Left renal pelvis (tissue), 4 donors: ENCODE data around the gene CARM1. TPM values are rescaled to one million over a fixed set of nuclear protein-coding genes. Genes with fewer than 3 reads are reported as not detected.
A peak's percentile ranks its signal among the peaks of the same experiment; 100 is the strongest.
"Not testable (repeated sequence)": the region's sequence is repeated elsewhere in the genome, so short reads cannot be mapped to it uniquely, and the experiment has no call there.

Experiments used
- DNase-seq, 4 donors: peaks; one replicate each; pipeline ENCODE4 v3.0.0-alpha.2; 2013; ENCODE audit warnings: low read depth in 4 of 4, low spot score in 3 of 4
- polyA plus RNA-seq, 4 donors: library from polyadenylated mRNA; unstranded; fragments of 120-200 nt; gene quantifications; one replicate each; pipeline ENCODE4 v1.2.1, GENCODE V29; 2013; ENCODE audit not compliant: insufficient read length in 4 of 4

Gene CARM1
- polyA plus RNA-seq, 4 donors = 42.8 to 54.5 (median 48.5) TPM

- DNase-seq = no peak
Measured at GRCh38 chr19:10846500-10847202, 24.7 kb upstream of the CARM1 start.

DNA sequence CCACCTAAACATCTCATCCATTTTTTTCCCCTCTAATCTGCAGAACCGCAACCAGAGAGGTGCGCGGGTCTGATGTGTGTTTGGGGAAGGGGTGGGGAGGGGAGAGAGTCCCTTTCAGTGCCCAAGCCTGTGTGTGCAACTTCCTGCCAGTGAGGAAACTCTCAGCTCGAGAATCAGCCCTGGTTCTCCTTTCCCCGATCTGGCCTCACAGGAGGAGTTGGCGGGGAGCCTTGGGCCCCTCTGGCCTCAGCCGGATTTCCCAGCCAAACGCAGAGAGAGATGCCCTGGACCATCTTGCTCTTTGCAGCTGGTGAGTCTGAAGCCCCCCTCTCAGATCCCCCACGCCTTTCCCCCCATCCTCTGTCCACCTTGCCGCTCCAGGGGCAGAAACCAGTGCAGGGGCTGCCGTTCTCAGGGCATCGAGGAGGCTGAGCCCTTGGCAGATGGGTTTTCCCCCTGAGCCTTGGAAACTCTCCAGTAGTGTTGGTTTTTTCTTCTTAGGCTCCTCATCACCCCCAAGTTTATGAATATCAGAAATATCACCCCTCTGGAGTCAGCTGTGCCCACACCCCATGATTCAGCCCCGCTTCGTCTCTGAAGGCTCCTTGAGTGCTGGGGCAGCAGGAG lies 23.0 kb upstream of the CARM1 start, which contains the start of gene C19orf38:
TSS of gene C19orf38 (plus strand) at position 186 of the 627 bp plus-strand sequence. CDS start at position 280, 94 bp downstream.
- DNase-seq = no peak

DNA sequence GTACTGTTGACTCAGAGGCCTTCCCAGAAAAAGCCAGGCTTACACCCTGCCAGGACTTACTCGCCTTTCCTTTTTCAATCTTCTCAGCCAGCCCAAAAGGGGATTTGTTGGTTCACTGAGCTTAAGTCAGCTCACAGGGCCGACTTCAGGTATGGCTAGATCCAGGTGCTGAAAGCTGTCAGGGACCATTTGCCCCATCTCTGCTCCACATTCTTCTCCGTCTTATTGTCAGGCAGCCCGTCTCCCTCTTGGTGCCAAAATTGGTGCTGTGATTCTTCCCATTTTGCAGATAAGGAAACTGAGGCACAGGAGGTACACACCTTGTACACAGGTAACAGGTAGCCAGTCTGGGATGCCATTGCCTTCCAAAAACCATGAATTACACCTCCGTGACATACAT lies 20.7 kb upstream of the CARM1 start:
- no peak for DNase-seq

DNA sequence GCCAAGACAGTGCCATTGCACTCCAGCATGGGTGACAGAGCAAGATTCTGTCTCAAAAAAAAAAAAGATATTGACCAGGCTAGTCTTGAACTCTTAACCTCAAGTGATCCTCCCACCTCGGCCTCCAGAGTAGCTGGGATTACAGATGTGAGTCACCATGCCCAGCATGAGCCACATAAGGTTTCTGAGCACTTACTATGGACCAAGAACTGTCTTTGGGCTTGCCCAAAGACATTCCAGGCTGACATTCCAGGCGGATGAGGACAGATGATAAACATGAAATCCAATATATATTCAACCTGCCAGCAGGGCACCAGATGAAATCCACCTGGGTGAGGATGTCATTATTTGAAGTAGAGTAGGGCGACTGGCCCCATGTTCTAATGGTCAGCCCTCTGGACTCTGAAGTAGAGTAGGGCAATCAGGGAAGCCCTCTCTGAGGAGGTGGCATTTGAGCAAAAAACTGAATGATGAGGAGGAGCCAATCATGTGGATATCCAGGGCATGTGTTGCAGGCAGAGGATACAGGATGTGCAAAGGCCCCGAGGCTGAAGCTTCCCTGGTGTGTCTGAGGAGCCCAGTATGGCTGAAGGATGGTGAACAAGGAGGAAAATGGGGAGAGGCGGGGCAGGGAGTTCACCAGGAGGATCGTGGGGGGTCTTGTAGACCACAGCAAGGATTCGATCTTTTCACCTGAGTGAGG lies 19.1 kb upstream of the CARM1 start:
- no peak for DNase-seq

DNA sequence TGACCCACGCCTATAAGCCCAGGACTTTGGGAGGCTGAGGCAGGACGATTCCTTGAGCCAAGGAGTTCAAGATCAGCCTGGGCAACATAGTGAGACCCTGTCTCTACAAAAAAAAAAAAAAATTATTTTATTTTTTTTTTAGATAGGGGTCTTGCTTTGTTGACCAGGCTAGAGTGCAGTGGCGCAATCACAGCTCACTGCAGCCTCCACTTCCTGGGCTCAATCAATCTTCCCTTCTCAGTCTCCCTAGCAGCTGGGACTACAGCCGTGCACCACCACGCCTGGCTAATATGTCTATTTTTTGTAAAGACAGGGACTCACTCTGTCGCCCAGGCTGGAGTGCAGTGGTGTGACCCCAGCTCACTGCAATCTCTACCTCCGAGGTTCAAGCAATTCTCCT lies 18.4 kb upstream of the CARM1 start:
- no peak for DNase-seq

DNA sequence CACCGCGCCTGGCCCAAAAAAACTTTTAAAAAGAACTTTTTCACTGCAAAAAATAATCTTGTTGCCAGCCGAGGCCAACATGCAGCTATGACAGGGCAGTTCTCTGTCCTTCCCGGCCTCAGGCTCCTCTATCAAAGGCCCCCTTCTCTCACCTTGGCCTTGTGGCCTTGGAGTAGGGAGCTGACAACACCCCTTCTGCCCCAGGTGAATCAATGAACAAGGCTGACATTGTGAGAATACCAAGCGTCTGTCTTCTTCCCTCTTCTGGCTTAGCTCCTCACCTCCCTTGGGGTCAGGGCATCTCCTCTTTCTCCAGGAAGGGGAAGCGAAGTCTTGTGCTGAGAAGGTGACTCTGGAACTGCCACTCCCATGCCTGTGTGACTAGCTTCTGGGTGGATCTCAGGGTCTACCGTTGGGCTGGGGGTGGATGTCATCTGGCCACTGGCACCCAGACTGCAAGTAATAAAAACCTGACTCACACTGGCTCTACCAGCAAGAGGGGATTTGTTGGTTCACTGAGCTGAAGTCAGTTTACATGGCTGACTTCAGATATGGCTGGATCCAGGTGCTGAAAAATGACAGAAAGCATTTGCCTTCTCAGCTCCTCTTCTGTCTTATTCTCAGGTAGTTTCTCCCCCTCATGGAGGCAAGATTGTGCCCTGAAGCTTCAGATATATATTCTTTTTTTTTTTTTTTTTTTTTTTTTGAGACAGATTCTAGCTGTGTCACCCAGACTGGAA lies 16.8 kb upstream of the CARM1 start:
- no peak for DNase-seq

- no peak for DNase-seq
Measured at GRCh38 chr19:10855879-10856522, 15.4 kb upstream of the CARM1 start.

DNA sequence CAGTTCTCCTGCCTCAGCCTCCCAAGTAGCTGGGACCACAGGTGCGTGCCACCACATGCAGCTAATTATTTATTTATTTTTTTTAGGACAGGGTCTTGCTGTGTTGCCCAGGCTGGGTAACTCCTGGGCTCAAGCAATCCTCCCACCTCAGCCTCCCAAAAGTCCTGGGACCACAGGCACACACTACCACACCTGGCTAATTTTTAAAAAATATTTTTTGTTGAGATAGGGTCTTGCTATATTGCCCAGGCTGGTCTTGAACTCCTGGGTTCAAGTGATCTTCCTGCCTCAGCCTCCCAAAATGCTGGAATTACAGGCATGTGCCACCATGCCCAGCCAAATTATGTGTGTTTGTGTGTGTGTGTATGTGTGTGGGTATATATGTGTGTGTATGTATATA lies 14.5 kb upstream of the CARM1 start:
- DNase-seq = not testable (repeated sequence)

DNA sequence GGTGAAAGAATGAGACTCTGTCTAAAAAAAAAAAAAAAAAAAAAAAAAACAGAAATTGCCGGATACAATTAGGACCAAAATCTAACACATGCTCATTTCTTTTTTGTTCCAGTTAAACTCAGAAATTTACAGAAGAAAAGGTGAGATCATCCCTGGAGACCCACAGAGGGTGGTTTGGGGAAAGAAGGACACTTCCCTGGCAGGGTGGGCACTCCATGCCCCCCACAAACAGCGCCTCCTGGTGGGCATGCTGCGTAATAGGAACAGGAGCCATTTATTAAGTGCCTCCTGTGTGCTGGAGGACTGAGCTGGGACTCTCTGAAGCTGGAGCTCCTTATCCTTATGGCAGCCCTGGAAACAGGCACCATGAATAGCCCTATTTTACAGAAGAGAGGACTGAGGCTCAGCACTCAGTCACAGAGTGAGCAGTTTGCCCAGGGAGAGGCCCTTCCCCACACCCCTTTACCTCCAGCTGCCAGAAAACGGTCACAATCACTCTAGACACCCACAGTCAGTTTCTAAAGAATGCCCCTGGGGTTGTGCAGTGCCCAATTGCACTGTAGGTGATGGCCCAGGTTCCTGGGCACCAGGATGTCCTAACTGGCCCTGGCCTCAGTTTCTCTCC lies 13.0 kb upstream of the CARM1 start:
- DNase-seq = no peak

- no peak for DNase-seq
Measured at GRCh38 chr19:10861103-10861651, 10.2 kb upstream of the CARM1 start.

GRCh38 chr19:10862561-10863106 lies 8.7 kb upstream of the CARM1 start:
- DNase-seq = no peak

- no peak for DNase-seq
Measured at GRCh38 chr19:10863107-10863717, 8.1 kb upstream of the CARM1 start.

DNA sequence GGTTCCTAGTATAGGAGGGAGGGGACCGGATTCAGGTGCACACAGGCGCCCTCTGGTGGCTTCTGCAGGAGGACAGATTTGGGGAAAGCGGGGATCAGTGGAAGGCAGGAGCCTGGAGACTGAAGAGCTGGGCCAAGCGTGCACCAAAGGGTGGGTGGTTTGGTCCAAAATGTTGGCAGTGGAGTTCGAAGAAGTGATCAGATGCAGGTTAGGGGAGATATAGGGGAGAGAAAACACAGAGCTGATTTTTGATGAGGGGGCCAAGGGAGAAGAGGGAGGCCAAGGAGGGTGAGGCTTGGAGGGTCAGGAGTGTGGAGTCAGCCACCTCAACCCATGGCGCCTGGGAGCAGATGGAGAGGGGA lies 6.8 kb upstream of the CARM1 start:
- DNase-seq = peak in 1 of 4 donors; percentile 60

- DNase-seq = no peak
Measured at GRCh38 chr19:10866495-10866894, 4.9 kb upstream of the CARM1 start.

DNA sequence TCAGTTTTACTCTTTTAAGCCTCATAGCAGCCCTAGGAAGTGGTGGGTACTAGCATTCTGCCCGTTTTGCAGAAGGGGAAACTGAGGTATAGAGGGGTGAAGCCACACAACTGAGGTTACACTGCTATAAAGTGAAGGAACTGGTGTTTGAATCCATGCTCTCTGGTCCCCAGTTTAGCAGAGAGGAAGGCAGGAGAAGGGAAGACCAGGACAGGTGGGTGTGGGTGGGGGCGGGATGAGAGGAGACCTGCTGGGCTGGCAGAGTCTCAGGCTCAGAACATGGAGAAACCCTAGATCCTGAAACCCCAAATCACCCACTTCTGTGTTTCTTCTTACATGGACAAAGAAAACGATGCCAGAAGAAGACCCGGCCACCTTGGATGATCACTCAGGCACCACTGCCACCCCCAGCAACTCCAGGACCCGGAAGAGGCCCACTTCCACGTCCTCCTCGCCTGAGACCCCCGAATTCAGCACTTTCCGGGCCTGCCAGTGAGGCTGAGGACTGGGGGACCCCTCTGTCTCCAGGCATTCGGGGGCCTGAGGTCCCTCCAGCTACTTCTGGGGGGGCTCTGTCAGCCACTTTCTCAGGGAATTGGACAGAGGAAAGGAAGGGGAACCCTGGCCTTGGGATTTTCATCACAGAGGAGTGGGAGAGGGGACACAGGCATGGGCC lies 2.3 kb upstream of the CARM1 start:
- DNase-seq = no peak

GRCh38 chr19:10869872-10870311 lies 1.5 kb upstream of the CARM1 start:
- DNase-seq = not testable (repeated sequence)

GRCh38 chr19:10870501-10870954 lies 825 bp upstream of the CARM1 start:
- DNase-seq = no peak
